Amygdala (tissue), 56 donors: ENCODE results near the gene SLC19A1.

ENCODE experiments used
- DNase-seq, 56 donors: peaks; one replicate each; lab custom pipeline; 2025; lab: John Stamatoyannopoulos, UW

SLC19A1 gene

GRCh38 chr21:45449658-45450422 lies 92.4 kb downstream of the SLC19A1 start:
- no peak for DNase-seq

GRCh38 chr21:45448810-45449657 lies 93.2 kb downstream of the SLC19A1 start:
- no peak for DNase-seq

- no peak for DNase-seq
These were observed 93.9 kb downstream of the SLC19A1 start for GRCh38 chr21:45448283-45448809.
